HG02938 (cell line): Measurements from ENCODE around the gene ANKMY1.

Experiments used
- ATAC-seq: cut with Tn5 transposase; IDR thresholded peaks from one replicate; pipeline ENCODE4 v1.9.1; 2021; ENCODE audit warnings: mild to moderate bottlenecking, moderate library complexity; ENCODE audit not compliant: unreplicated experiment

Gene ANKMY1

GRCh38 chr2:240478346-240479110 is 79.3 kb downstream of the ANKMY1 start:
- no peak for ATAC-seq

DNA sequence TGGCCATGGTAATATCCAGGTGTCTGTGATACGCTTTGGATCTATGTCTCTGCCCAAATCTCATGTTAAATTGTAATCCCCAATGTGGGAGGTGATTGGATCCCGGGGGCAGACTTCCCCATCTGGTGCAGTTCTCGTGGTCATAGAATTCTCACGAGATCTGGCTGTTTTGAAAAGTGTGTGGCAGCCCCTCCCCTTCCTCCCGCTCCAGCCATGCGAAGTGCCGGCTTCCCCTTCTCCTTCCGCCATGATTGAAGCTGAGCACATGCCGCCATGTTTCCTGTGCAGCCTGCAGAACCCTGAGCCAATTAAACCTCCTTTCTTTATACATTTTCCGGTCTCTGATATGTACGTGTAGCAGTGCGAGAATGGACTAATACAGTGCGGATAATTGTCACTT is 79.9 kb downstream of the ANKMY1 start:
- ATAC-seq, result no peak

DNA sequence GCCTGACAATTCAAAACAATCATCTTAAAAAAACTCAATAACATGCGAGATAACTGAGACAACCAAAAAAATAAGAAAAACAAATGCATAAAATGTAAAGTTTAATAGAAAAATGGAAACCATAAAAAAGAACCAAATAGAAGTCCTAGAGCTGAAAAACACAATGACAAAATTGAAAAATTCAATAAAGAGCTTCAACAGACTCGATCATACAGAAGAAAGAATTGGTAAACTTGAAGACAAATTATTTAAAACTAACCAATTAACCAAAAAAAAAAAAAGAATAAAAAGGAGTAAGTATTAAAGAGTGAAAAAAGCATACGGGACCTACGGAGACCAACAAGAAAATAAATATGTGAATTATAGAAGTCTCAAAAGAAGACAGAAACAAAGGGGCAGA is 84.6 kb downstream of the ANKMY1 start:
- ATAC-seq, result no peak

DNA sequence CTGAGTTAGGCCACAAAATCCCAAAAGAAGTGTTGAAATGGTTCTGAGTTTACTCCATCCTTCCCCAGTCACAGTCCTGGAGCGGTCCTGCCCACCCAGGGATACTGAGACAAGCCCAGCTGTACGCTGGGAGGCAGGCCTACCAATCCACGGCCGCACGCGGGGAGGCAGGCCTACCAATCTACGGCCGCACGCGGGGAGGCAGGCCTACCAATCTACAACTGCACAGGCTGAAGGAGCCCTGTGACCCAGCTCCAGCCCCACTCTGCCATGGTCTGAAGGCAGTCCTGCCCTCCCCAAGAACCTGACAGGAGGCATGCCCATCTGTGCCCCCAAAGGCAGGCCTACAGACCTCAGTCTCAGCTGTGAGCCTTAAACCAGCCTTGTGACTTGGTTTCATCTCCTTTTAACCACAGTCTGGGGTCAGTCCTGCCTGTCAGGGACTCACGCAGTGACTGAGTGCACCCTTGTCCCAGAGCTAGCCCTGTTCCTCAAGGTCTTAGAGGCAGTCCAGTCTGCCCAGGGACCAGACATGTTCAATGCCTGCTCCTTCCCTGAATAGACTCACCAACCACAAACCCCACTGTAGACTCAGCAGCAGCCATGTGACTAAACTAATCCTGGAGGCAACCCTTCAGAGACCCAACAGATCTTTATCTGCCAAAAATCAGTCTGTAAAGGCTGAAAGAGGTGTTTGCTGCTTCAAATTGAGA is 85.6 kb downstream of the ANKMY1 start:
- no peak for ATAC-seq

- no peak for ATAC-seq
Measured at GRCh38 chr2:240469740-240470139, 88.0 kb downstream of the ANKMY1 start.

- no peak for ATAC-seq
Measured at GRCh38 chr2:240469239-240469636, 88.5 kb downstream of the ANKMY1 start.

GRCh38 chr2:240468303-240469238 is 89.2 kb downstream of the ANKMY1 start:
- ATAC-seq, result no peak

DNA sequence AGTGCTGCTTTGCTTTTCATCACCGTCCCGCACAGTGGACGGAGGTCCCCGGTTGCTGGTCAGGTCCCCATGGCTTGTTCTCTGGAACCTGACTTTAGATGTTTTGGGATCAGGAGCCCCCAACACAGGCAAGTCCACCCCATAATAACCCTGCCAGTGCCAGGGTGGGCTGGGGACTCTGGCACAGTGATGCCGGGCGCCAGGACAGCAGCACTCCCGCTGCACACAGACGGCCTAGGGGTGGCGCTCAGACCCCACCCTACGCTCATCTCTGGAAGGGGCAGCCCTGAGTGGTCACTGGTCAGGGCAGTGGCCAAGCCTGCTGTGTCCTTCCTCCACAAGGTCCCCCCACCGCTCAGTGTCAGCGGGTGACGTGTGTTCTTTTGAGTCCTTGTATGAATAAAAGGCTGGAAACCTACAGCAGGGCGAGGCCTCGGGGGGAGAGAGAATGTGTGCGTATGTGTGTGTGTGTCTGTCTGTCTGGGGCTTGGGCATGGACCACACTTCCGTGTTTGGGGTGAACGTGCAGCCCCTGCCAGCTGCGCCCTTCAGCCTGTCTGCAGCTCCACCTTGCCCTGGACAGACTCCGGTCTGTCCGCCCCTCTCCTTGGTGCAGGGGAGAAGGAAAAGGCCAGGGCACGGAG is 90.0 kb downstream of the ANKMY1 start:
- no peak for ATAC-seq

- ATAC-seq, result no peak
Measured at GRCh38 chr2:240467149-240467642, 90.6 kb downstream of the ANKMY1 start.

DNA sequence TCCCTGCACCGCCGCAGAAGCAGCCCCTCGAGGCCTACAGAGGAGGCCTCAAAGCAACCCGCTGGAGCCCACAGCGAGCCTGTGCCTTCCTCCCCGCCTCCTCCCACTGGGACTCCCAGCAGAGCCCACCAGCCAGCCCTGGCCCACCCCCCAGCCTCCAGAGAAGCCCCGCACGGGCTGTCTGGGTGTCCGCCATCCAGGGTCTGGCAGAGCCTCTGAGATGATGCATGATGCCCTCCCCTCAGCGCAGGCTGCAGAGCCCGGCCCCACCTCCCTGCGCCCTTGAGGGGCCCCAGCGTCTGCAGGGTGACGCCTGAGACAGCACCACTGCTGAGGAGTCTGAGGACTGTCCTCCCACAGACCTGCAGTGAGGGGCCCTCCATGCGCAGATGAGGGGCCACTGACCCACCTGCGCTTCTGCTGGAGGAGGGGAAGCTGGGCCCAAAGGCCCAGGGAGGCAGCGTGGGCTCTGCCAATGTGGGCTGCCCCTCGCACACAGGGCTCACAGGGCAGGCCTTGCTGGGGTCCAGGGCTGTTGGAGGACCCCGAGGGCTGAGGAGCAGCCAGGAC is 91.1 kb downstream of the ANKMY1 start:
- ATAC-seq, result no peak

GRCh38 chr2:240465765-240466578 is 91.8 kb downstream of the ANKMY1 start:
- ATAC-seq, result no peak

DNA sequence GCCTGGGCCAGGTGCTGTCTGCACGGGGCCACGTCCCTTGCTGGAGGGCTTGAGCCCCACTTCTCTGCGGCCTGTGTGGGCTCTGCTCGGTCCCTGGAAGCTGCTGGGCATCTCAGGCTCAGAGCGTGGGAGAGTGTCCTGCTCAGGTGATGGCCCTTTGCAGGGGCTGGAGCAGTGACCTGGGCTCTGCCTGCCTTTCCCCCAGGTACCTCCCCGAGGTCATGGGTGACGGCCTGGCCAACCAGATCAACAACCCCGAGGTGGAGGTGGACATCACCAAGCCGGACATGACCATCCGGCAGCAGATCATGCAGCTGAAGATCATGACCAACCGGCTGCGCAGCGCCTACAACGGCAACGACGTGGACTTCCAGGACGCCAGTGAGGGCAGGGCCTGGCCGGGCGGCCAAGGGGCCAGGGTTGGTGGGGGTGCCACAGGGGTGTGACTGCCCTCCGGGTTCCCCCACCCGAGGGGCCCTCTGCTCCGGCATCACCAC is 92.5 kb downstream of the ANKMY1 start:
- ATAC-seq, result no peak

- no peak for ATAC-seq
Measured at GRCh38 chr2:240464514-240465241, 93.1 kb downstream of the ANKMY1 start.

GRCh38 chr2:240463866-240464481 is 93.8 kb downstream of the ANKMY1 start:
- no peak for ATAC-seq

GRCh38 chr2:240463274-240463865 is 94.4 kb downstream of the ANKMY1 start:
- ATAC-seq, result no peak

- no peak for ATAC-seq
Measured at GRCh38 chr2:240462707-240463273, 95.0 kb downstream of the ANKMY1 start.

DNA sequence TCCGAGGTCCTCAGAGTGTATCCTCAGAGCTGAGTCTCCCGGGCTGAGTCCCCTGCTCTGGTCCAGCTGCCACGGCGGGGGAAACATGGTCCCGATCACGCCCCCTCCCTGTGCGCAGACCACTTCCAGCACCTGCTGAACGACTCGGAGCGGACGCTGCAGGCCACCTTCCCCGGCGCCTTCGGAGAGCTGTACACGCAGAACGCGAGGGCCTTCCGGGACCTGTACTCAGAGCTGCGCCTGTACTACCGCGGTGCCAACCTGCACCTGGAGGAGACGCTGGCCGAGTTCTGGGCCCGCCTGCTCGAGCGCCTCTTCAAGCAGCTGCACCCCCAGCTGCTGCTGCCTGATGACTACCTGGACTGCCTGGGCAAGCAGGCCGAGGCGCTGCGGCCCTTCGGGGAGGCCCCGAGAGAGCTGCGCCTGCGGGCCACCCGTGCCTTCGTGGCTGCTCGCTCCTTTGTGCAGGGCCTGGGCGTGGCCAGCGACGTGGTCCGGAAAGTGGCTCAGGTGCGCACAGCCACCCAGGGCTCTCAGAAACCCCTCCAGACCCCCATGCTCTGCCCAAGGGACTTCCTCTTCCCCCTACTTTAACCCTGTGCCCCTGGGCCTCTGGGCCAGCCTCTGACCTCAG is 95.6 kb downstream of the ANKMY1 start:
- no peak for ATAC-seq
